A549 (cell line): ENCODE data around the gene ICA1L. TPM values are rescaled to one million over a fixed set of nuclear protein-coding genes. Genes with fewer than 3 reads are reported as not detected.

Source experiments
- ATAC-seq, 2 experiments: fragments of 200-7000 bp in 1 of 2; fragments of >200 bp in 1 of 2; cut with Nextera tagmentation in 1 of 2; cut with Tn5 transposase in 1 of 2; 3 replicates each; pipeline versions ENCODE4 v1.8.0 to v1.9.1; 2018 to 2020; ENCODE audit warnings: mild to moderate bottlenecking in 1 of 2, moderate library complexity in 1 of 2
- CTCF ChIA-PET: fragments of 300-600 bp; sonication (Branson Sonifier 250); formaldehyde crosslinking; extraction: SDS; loops from one replicate; lab custom pipeline; 2021; ENCODE audit warnings: antibody characterized with exemption, inconsistent platforms; lab: Yijun Ruan, JAX
- POLR2A ChIA-PET: fragments of 350-600 bp; formaldehyde crosslinking; extraction: SDS; loops from one replicate; lab custom pipeline; 2021; ENCODE audit warnings: antibody characterized with exemption, inconsistent platforms; lab: Yijun Ruan, JAX
- DNase-seq, 2 experiments: peaks; one replicate each; pipeline versions ENCODE4 v3.0.0 to v3.0.0-alpha.2; 2011 to 2016; ENCODE audit warnings: low read depth in 1 of 2, low spot score in 1 of 2
- FAIRE-seq: peaks from 2 replicates; lab custom pipeline; 2011; peaks lifted over from hg19 to GRCh38; lab: Jason Lieb, UNC
- H3K27ac ChIP-seq, 2 experiments: fragments of >200 bp; sonication (Bioruptor Twin); formaldehyde crosslinking; 3 replicates each; pipeline ENCODE4 v1.5.1; 2016 to 2017
- H3K4me1 ChIP-seq: fragments of >200 bp; sonication (Bioruptor Twin); formaldehyde crosslinking; 3 replicates; pipeline ENCODE4 v1.6.1; 2016
- H3K4me2 ChIP-seq: fragments of >200 bp; sonication (Bioruptor Twin); formaldehyde crosslinking; 3 replicates; pipeline ENCODE4 v1.6.1; 2016
- H3K4me3 ChIP-seq: fragments of >200 bp; sonication (Bioruptor Twin); formaldehyde crosslinking; 3 replicates; pipeline ENCODE4 v1.5.1; 2016
- H3K9me3 ChIP-seq: fragments of >200 bp; sonication (Bioruptor Twin); formaldehyde crosslinking; 3 replicates; pipeline ENCODE4 v1.6.1; 2016
- BCL3 ChIP-seq: fragments of >200 bp; sonication (Bioruptor Twin); formaldehyde crosslinking; IDR thresholded peaks from 3 replicates; pipeline ENCODE4 v1.6.1; 2016
- CHD2 ChIP-seq: fragments of 150-350 bp; IDR thresholded peaks from 2 replicates; pipeline ENCODE4 v1.6.1; 2014; ENCODE audit warnings: low read length; ENCODE audit not compliant: partially characterized antibody
- CHD4 ChIP-seq: fragments of 200-600 bp; sonication (generic); IDR thresholded peaks from 2 replicates; pipeline ENCODE4 v1.6.1; 2016; ENCODE audit warnings: antibody characterized with exemption, mild to moderate bottlenecking, borderline replicate concordance
- CTCF ChIP-seq: fragments of >200 bp; sonication (Bioruptor Twin); formaldehyde crosslinking; IDR thresholded peaks from 3 replicates; pipeline ENCODE4 v1.5.1; 2016
- E2F6 ChIP-seq: IDR thresholded peaks from 2 replicates; pipeline ENCODE4 v1.6.1; 2012; ENCODE audit warnings: low read depth, borderline replicate concordance
- EHMT2 ChIP-seq: fragments of 200-600 bp; sonication (generic); IDR thresholded peaks from 2 replicates; pipeline ENCODE4 v1.6.1; 2016; ENCODE audit warnings: antibody characterized with exemption, low read depth, mild to moderate bottlenecking, moderate library complexity
- EP300 ChIP-seq, 2 experiments: fragments of >200 bp; sonication (Bioruptor Twin); formaldehyde crosslinking; IDR thresholded peaks; 2 replicates in 1 of 2; 3 replicates in 1 of 2; pipeline ENCODE4 v1.6.1; 2016 to 2017
- FOSB ChIP-seq: fragments of 250-450 bp; sonication (Bioruptor Pico); IDR thresholded peaks from 2 replicates; pipeline ENCODE4 v1.5.0; 2020; ENCODE audit warnings: mild to moderate bottlenecking, moderate library complexity
- FOSL2 ChIP-seq, 2 experiments: fragments of 450-650 bp in 1 of 2; fragments of >200 bp in 1 of 2; sonication (Bioruptor Twin) in 1 of 2; formaldehyde crosslinking; IDR thresholded peaks; 2 replicates each; pipeline versions ENCODE4 v1.5.0 to v1.6.1; 2016 to 2020; ENCODE audit warnings: mild to moderate bottlenecking in 1 of 2, moderate library complexity in 1 of 2
- HES2 ChIP-seq: fragments of >200 bp; sonication (Bioruptor Twin); formaldehyde crosslinking; IDR thresholded peaks from 2 replicates; pipeline ENCODE4 v1.6.1; 2016
- HEYL ChIP-seq: fragments of 250-450 bp; sonication (Bioruptor Pico); IDR thresholded peaks from 2 replicates; pipeline ENCODE4 v1.8.0; 2021; ENCODE audit warnings: mild to moderate bottlenecking, moderate library complexity
- HOXB13 ChIP-seq: fragments of 250-450 bp; sonication (Bioruptor Pico); IDR thresholded peaks from 2 replicates; pipeline ENCODE4 v1.5.0; 2020; ENCODE audit warnings: low read depth, mild to moderate bottlenecking, moderate library complexity
- JUN ChIP-seq, 2 experiments: fragments of >200 bp; sonication (Bioruptor Twin); formaldehyde crosslinking; IDR thresholded peaks; 2 replicates in 1 of 2; 3 replicates in 1 of 2; pipeline ENCODE4 v1.6.1; 2016 to 2017
- JUNB ChIP-seq: fragments of >200 bp; sonication (Bioruptor Twin); formaldehyde crosslinking; IDR thresholded peaks from 2 replicates; pipeline ENCODE4 v1.6.1; 2016
- MAFK ChIP-seq: fragments of 450-650 bp; IDR thresholded peaks from 2 replicates; pipeline ENCODE4 v1.6.1; 2014; ENCODE audit not compliant: partially characterized antibody
- MAZ ChIP-seq: fragments of 150-350 bp; IDR thresholded peaks from 2 replicates; pipeline ENCODE4 v1.6.1; 2014; ENCODE audit warnings: antibody characterized with exemption, low read depth, low read length, borderline replicate concordance
- MYC ChIP-seq: IDR thresholded peaks from 2 replicates; pipeline ENCODE4 v1.6.1; 2012; ENCODE audit warnings: mild to moderate bottlenecking, inconsistent platforms, low read length, improper control_type of control experiment, borderline replicate concordance
- RAD21 ChIP-seq, 2 experiments: fragments of >200 bp in 1 of 2; sonication (Bioruptor Twin) in 1 of 2; formaldehyde crosslinking in 1 of 2; IDR thresholded peaks in 1 of 2; conservative IDR thresholded peaks in 1 of 2; 2 replicates in 1 of 2; 3 replicates in 1 of 2; pipeline ENCODE4 v1.6.1; 2012 to 2018; ENCODE audit warnings: inconsistent platforms in 1 of 2
- RARB ChIP-seq: fragments of 250-450 bp; sonication (Bioruptor Pico); IDR thresholded peaks from 2 replicates; pipeline ENCODE4 v1.8.0; 2021; ENCODE audit warnings: mild to moderate bottlenecking, moderate library complexity
- RCOR1 ChIP-seq: fragments of 150-350 bp; IDR thresholded peaks from 2 replicates; pipeline ENCODE4 v1.6.1; 2014; ENCODE audit warnings: antibody characterized with exemption, low read length, low read depth
- RNF2 ChIP-seq: fragments of 200-600 bp; sonication (generic); IDR thresholded peaks from 2 replicates; pipeline ENCODE4 v1.6.1; 2016; ENCODE audit warnings: low read depth, mild to moderate bottlenecking, antibody characterized with exemption, moderate library complexity, borderline replicate concordance
- SREBF2 ChIP-seq: fragments of 450-650 bp; IDR thresholded peaks from 2 replicates; pipeline ENCODE4 v1.6.1; 2014; ENCODE audit warnings: mild to moderate bottlenecking, moderate library complexity
- TP53 ChIP-seq: fragments of 250-450 bp; sonication (Bioruptor Pico); IDR thresholded peaks from 2 replicates; pipeline ENCODE4 v1.5.0; 2021; ENCODE audit warnings: mild to moderate bottlenecking, moderate library complexity
- ZC3H11A ChIP-seq: fragments of 450-650 bp; IDR thresholded peaks from 2 replicates; pipeline ENCODE4 v1.6.1; 2014; ENCODE audit warnings: antibody characterized with exemption, mild to moderate bottlenecking
- ZNF302 ChIP-seq: fragments of 250-450 bp; sonication (Bioruptor Pico); IDR thresholded peaks from 2 replicates; pipeline ENCODE4 v1.9.0; 2021; ENCODE audit warnings: inconsistent platforms, mild to moderate bottlenecking, moderate library complexity
- ZSCAN20 ChIP-seq: fragments of 250-450 bp; sonication (Bioruptor Pico); IDR thresholded peaks from 2 replicates; pipeline ENCODE4 v1.8.0; 2022; ENCODE audit warnings: mild to moderate bottlenecking, moderate library complexity
- WGBS: methylation state at CpG from one replicate; pipeline ENCODE4 v1.1.6; 2017; ENCODE audit errors: missing lambda C conversion rate; 5-methylcytosine and 5-hydroxymethylcytosine counted together
- polyA plus RNA-seq, 4 experiments: library from polyadenylated mRNA; depleted of rRNA in 3 of 4; stranded (reverse); fragments of >200 nt; fragmentation: RNase III in 1 of 4; extraction: RNeasy Plus Mini Kit Qiagen cat#74134 plus additional on column Dnase treatment in 1 of 4; gene quantifications; 2 replicates in 3 of 4; 3 replicates in 1 of 4; pipeline ENCODE4 v1.2.3, GENCODE V29; 2011 to 2017
- TF ChIP-seq, protein P1 (sequence below): IDR thresholded peaks from 2 replicates; pipeline ENCODE4 v1.6.1; 2012
- TF ChIP-seq, protein P2 (sequence below): IDR thresholded peaks from 2 replicates; pipeline ENCODE4 v1.6.1; 2012

Gene ICA1L
- polyA plus RNA-seq, 2 of the 4 experiments (the other 2 are of a cell fraction) = 2.2 to 6.0 TPM

- POLR2A ChIA-PET = no interaction called here
- no peak overlapping the region for H3K4me3 ChIP-seq
- CTCF ChIA-PET = interaction anchor here (1.9 kb wide), 1 partner anchor 260 kb away, joined by 4 read pairs; no protein-coding TSS in a partner anchor
- no peaks in the 10 kb centered on the region for H3K9me3 ChIP-seq
- WGBS = 75% methylated on average over 8 of the region's 8 CpGs
- H3K4me2 ChIP-seq = no peak overlapping the region
- TF ChIP-seq MAFK (no peak), JUN (IDR thresholded peaks at IDR 0.05) (no peak), RARB (CRISPR knock-in tag) (no peak), HES2 (no peak), JUNB (no peak), EHMT2 (no peak), FOSL2 (IDR thresholded peaks at IDR 0.05) (no peak), FOSL2 (CRISPR knock-in tag; IDR thresholded peaks at IDR 0.05) (no peak), CHD4 (no peak), MAZ (no peak), ZSCAN20 (CRISPR knock-in tag) (no peak), RNF2 (no peak), TP53 (CRISPR knock-in tag) (no peak), ZNF302 (no peak), SREBF2 (no peak), ZC3H11A (no peak), BCL3 (no peak), MYC (no peak), CHD2 (no peak)
- FAIRE-seq (no peak), DNase-seq (no peak), ATAC-seq (no peak)
- H3K27ac ChIP-seq = peak overlapping the region in 1 of 2 experiments; percentile 24; a peak in 1 of 6 replicates
- H3K4me1 ChIP-seq = no peaks in the 10 kb centered on the region
These were observed 22.8 kb downstream of the ICA1L start for GRCh38 chr2:202848813-202849212.

DNA sequence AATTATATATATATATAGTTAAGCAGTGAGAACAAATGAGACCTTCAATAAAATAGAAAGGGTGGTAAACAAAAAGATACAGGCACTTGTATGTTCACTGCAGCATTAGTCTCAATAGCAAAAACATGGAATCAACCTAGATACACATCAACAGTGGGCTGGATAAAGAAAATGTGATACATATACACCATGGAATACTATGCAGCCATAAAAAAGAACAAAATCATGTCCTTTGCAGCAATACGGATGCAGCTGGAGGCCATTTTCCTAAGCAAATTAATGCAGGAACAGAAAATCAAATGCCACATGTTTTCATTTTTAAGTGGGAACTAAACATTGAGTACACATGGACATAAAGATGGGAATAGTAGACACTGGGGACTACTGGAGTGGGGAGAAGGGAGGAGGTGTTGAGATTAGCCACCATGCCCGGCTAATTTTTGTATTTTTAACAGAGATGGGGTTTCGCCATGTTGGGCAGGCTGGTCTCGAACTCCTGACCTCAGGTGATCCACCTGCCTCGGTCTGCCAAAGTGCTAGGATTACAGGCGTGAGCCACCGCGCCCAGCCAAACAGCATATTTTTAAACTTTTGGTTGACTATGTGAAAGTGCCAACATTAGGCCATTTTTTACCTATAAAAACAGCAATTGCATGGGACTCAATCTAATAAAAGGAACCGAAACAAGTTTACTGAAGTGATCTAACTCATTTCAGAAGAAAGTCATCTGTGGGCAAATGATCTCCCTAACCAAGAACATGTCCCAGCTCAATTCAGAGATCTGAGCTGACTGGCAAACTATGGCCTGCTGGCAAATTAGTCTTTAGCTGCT lies 23.7 kb downstream of the ICA1L start:
- WGBS = 88% methylated on average over 9 of the region's 9 CpGs
- H3K4me2 ChIP-seq = no peak overlapping the region
- no peak for DNase-seq
- ChIA-PET CTCF (interaction anchor here (1.9 kb wide), 1 partner anchor 259 kb away, joined by 4 read pairs; no protein-coding TSS in a partner anchor), POLR2A (no interaction called here)
- TF ChIP-seq, protein P1, sequence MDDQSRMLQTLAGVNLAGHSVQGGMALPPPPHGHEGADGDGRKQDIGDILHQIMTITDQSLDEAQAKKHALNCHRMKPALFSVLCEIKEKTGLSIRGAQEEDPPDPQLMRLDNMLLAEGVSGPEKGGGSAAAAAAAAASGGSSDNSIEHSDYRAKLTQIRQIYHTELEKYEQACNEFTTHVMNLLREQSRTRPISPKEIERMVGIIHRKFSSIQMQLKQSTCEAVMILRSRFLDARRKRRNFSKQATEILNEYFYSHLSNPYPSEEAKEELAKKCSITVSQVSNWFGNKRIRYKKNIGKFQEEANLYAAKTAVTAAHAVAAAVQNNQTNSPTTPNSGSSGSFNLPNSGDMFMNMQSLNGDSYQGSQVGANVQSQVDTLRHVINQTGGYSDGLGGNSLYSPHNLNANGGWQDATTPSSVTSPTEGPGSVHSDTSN = no peak
- TF ChIP-seq, all 56 proteins: peak for 0
- peaks cover 3% of the 10 kb centered on the region; the same call in 1 of the 3 replicates for H3K9me3 ChIP-seq
- no peak overlapping the region for H3K27ac ChIP-seq
- ATAC-seq (no peak), FAIRE-seq (no peak)
- H3K4me1 ChIP-seq = no peaks in the 10 kb centered on the region
- H3K4me3 ChIP-seq = no peak overlapping the region

GRCh38 chr2:202844656-202845055 lies 26.9 kb downstream of the ICA1L start:
- no peak overlapping the region for H3K4me3 ChIP-seq
- CTCF ChIA-PET = interaction anchor here (1.4 kb wide), 1 partner anchor 14 kb away, joined by 3 read pairs; no protein-coding TSS in a partner anchor
- FAIRE-seq (no peak), ATAC-seq (no peak), DNase-seq (no peak)
- WGBS = 52% methylated on average over 2 of the region's 2 CpGs
- POLR2A ChIA-PET = no interaction called here
- no peaks in the 10 kb centered on the region for H3K4me1 ChIP-seq
- H3K9me3 ChIP-seq = peaks cover 12% of the 10 kb centered on the region
- H3K27ac ChIP-seq = no peak overlapping the region
- H3K4me2 ChIP-seq = no peak overlapping the region
- TF ChIP-seq SREBF2 (no peak), JUN (IDR thresholded peaks at IDR 0.05) (no peak), HEYL (CRISPR knock-in tag) (no peak), FOSB (CRISPR knock-in tag) (no peak), FOSL2 (IDR thresholded peaks at IDR 0.05) (no peak), FOSL2 (CRISPR knock-in tag; IDR thresholded peaks at IDR 0.05) (no peak), RAD21 (conservative IDR thresholded peaks at IDR 0.05 in 1 of 2, IDR thresholded peaks at IDR 0.05 in 1 of 2) (no peak), MYC (no peak), CTCF (no peak), EP300 (IDR thresholded peaks at IDR 0.05) (no peak), HOXB13 (CRISPR knock-in tag) (no peak), E2F6 (no peak), RCOR1 (no peak), MAZ (no peak)
- TF ChIP-seq, protein P2, sequence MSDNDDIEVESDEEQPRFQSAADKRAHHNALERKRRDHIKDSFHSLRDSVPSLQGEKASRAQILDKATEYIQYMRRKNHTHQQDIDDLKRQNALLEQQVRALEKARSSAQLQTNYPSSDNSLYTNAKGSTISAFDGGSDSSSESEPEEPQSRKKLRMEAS = no peak
